ENCODE results near the gene IL27RA. TPM values are rescaled to one million over a fixed set of nuclear protein-coding genes. Genes with fewer than 3 reads are reported as not detected.

IL27RA gene
- total RNA-seq, 2 donors from 2014 or later, result 10.3 to 10.8 TPM

GRCh38 chr19:14078411-14078810 lies 46.8 kb downstream of the IL27RA start:
- H3K9me3 ChIP-seq (ENCODE audit: control insufficient read depth, low read length), result no peaks in the 10 kb centered on the region
- H3K27me3 ChIP-seq (ENCODE audit: control insufficient read depth, insufficient read depth, low read length, poor library complexity, severe bottlenecking), result peaks cover 25% of the 10 kb centered on the region
- TF ChIP-seq, protein P1, sequence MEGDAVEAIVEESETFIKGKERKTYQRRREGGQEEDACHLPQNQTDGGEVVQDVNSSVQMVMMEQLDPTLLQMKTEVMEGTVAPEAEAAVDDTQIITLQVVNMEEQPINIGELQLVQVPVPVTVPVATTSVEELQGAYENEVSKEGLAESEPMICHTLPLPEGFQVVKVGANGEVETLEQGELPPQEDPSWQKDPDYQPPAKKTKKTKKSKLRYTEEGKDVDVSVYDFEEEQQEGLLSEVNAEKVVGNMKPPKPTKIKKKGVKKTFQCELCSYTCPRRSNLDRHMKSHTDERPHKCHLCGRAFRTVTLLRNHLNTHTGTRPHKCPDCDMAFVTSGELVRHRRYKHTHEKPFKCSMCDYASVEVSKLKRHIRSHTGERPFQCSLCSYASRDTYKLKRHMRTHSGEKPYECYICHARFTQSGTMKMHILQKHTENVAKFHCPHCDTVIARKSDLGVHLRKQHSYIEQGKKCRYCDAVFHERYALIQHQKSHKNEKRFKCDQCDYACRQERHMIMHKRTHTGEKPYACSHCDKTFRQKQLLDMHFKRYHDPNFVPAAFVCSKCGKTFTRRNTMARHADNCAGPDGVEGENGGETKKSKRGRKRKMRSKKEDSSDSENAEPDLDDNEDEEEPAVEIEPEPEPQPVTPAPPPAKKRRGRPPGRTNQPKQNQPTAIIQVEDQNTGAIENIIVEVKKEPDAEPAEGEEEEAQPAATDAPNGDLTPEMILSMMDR (conservative IDR thresholded peaks at IDR 0.05), result no peak
- no peaks in the 10 kb centered on the region for H3K36me3 Mint-ChIP-seq (ENCODE audit: low read depth)
- H3K36me3 ChIP-seq (ENCODE audit: control insufficient read depth, insufficient read depth, low read length), result no peaks in the 10 kb centered on the region
- peaks cover 1% of the 10 kb centered on the region for H3K4me1 Mint-ChIP-seq
- H3K27me3 Mint-ChIP-seq (ENCODE audit: insufficient read depth), result peaks cover 47% of the 10 kb centered on the region
- no peak overlapping the region for H3K27ac Mint-ChIP-seq
- H3K9me3 Mint-ChIP-seq, result no peaks in the 10 kb centered on the region
- no peak for DNase-seq
- no peak overlapping the region for H3K9ac ChIP-seq (ENCODE audit: extremely low read depth, low read length, poor library complexity, severe bottlenecking)
- H3K4me1 ChIP-seq (ENCODE audit: control insufficient read depth, insufficient read depth, low read length), result no peaks in the 10 kb centered on the region
- no peak overlapping the region for H3K4me3 ChIP-seq (ENCODE audit: low read length)
- H3K4me3 Mint-ChIP-seq, result no peak overlapping the region
- 100% methylated on average over 2 of the region's 2 CpGs; no CpG with 5 or more reads in 1 of the 2 experiments for WGBS, 2 experiments (ENCODE audit: insufficient coverage in 1 of 2, insufficient read length in 1 of 2)
- H3K27ac ChIP-seq (ENCODE audit: low read depth, low read length), result no peak overlapping the region

GRCh38 chr19:14080887-14081796 lies 49.6 kb downstream of the IL27RA start:
- no peaks in the 10 kb centered on the region for H3K9me3 Mint-ChIP-seq
- DNase-seq, result peak; percentile 99
- Histone ChIP-seq H3K9me3 (ENCODE audit: control insufficient read depth, low read length) (no peaks in the 10 kb centered on the region), H3K36me3 (ENCODE audit: control insufficient read depth, insufficient read depth, low read length) (no peaks in the 10 kb centered on the region), H3K27ac (ENCODE audit: low read depth, low read length) (peak overlapping the region; percentile 82), H3K27me3 (ENCODE audit: control insufficient read depth, insufficient read depth, low read length, poor library complexity, severe bottlenecking) (peaks cover under 1% of the 10 kb centered on the region), H3K9ac (ENCODE audit: extremely low read depth, low read length, poor library complexity, severe bottlenecking) (peak overlapping the region; percentile 71), H3K4me3 (ENCODE audit: low read length) (peak overlapping the region; percentile 96), H3K4me1 (ENCODE audit: control insufficient read depth, insufficient read depth, low read length) (no peaks in the 10 kb centered on the region)
- H3K27me3 Mint-ChIP-seq (ENCODE audit: insufficient read depth), result peaks cover 30% of the 10 kb centered on the region
- H3K4me1 Mint-ChIP-seq, result peaks cover 3% of the 10 kb centered on the region
- peak overlapping the region; percentile 96 for H3K27ac Mint-ChIP-seq
- WGBS, 2 experiments (ENCODE audit: insufficient coverage in 1 of 2, insufficient read length in 1 of 2), result 2 to 3% methylated on average over 42 to 50 of the region's 50 CpGs
- H3K36me3 Mint-ChIP-seq (ENCODE audit: low read depth), result no peaks in the 10 kb centered on the region
- peak overlapping the region; percentile 79 for H3K4me3 Mint-ChIP-seq
- TF ChIP-seq, protein P1 (conservative IDR thresholded peaks at IDR 0.05), result peak; percentile 14

GRCh38 chr19:14081797-14082674 lies 50.5 kb downstream of the IL27RA start:
- WGBS, 2 experiments (ENCODE audit: insufficient coverage in 1 of 2, insufficient read length in 1 of 2), result 45 to 79% methylated on average over 9 to 24 of the region's 24 CpGs
- Histone ChIP-seq H3K36me3 (ENCODE audit: control insufficient read depth, insufficient read depth, low read length) (peaks cover 4% of the 10 kb centered on the region), H3K4me1 (ENCODE audit: control insufficient read depth, insufficient read depth, low read length) (no peaks in the 10 kb centered on the region), H3K9ac (ENCODE audit: extremely low read depth, low read length, poor library complexity, severe bottlenecking) (peak overlapping the region; percentile 45), H3K27me3 (ENCODE audit: control insufficient read depth, insufficient read depth, low read length, poor library complexity, severe bottlenecking) (no peaks in the 10 kb centered on the region), H3K4me3 (ENCODE audit: low read length) (peak overlapping the region; percentile 96), H3K9me3 (ENCODE audit: control insufficient read depth, low read length) (no peaks in the 10 kb centered on the region), H3K27ac (ENCODE audit: low read depth, low read length) (peak overlapping the region; percentile 82)
- Mint-ChIP-seq H3K4me1 (peaks cover 3% of the 10 kb centered on the region), H3K27me3 (ENCODE audit: insufficient read depth) (peaks cover 26% of the 10 kb centered on the region), H3K36me3 (ENCODE audit: low read depth) (peaks cover 5% of the 10 kb centered on the region), H3K4me3 (peak overlapping the region; percentile 79), H3K9me3 (no peaks in the 10 kb centered on the region), H3K27ac (peak overlapping the region; percentile 84)
- TF ChIP-seq, protein P1 (conservative IDR thresholded peaks at IDR 0.05), result no peak
- DNase-seq, result no peak
